CD4-positive, alpha-beta T cell treated with Interleukin-17A for 4 hours (primary cell): ENCODE results near the gene ELF5.

Source experiments
- DNase-seq: peaks from one replicate; pipeline ENCODE4 v3.0.0-alpha.2; 2020; ENCODE audit warnings: mixed read lengths

Gene ELF5

GRCh38 chr11:34521265-34521664 lies 7.7 kb upstream of the ELF5 start:
- no peak for DNase-seq

GRCh38 chr11:34519595-34520235 lies 6.1 kb upstream of the ELF5 start:
- no peak for DNase-seq

- no peak for DNase-seq
Measured at GRCh38 chr11:34516247-34517040, 2.9 kb upstream of the ELF5 start.

- no peak for DNase-seq
Measured at GRCh38 chr11:34514597-34514996, 1.0 kb upstream of the ELF5 start.

- peak; percentile 48 for DNase-seq
Measured at GRCh38 chr11:34512840-34513681, 533 bp downstream of the ELF5 start.

- DNase-seq: no peak
Measured at GRCh38 chr11:34510673-34511072, 2.9 kb downstream of the ELF5 start.

- no peak for DNase-seq
Measured at GRCh38 chr11:34510218-34510617, 3.4 kb downstream of the ELF5 start.

- DNase-seq: no peak
Measured at GRCh38 chr11:34509336-34509876, 4.2 kb downstream of the ELF5 start.

- no peak for DNase-seq
Measured at GRCh38 chr11:34508524-34508923, 5.1 kb downstream of the ELF5 start.

- no peak for DNase-seq
Measured at GRCh38 chr11:34507610-34508009, 6.0 kb downstream of the ELF5 start.

- DNase-seq: no peak
Measured at GRCh38 chr11:34507156-34507555, 6.4 kb downstream of the ELF5 start.

- DNase-seq: no peak
Measured at GRCh38 chr11:34505874-34506273, 7.7 kb downstream of the ELF5 start.

GRCh38 chr11:34502949-34503348 lies 10.6 kb downstream of the ELF5 start:
- no peak for DNase-seq

GRCh38 chr11:34501949-34502348 lies 11.6 kb downstream of the ELF5 start:
- no peak for DNase-seq

GRCh38 chr11:34501500-34501899 lies 12.1 kb downstream of the ELF5 start:
- no peak for DNase-seq

- DNase-seq: no peak
Measured at GRCh38 chr11:34499719-34500500, 13.7 kb downstream of the ELF5 start.

GRCh38 chr11:34495724-34496377 lies 17.7 kb downstream of the ELF5 start:
- DNase-seq: no peak

GRCh38 chr11:34495239-34495723 lies 18.3 kb downstream of the ELF5 start:
- no peak for DNase-seq

GRCh38 chr11:34493926-34494595 lies 19.5 kb downstream of the ELF5 start:
- DNase-seq: no peak

- DNase-seq: no peak
Measured at GRCh38 chr11:34493468-34493867, 20.1 kb downstream of the ELF5 start.

- peak; percentile 63 for DNase-seq
Measured at GRCh38 chr11:34492806-34493414, 20.7 kb downstream of the ELF5 start.
